Adipocyte (in vitro differentiated cells): ENCODE data around the gene CACNA1I.

Source experiments
- DNase-seq: peaks from one replicate; pipeline ENCODE4 v3.0.0-alpha.2; 2015; ENCODE audit warnings: low read depth
- H3K27me3 ChIP-seq: replicated peaks from 2 replicates; pipeline ENCODE4 v1.7.0; 2013; ENCODE audit warnings: mild to moderate bottlenecking, low read length, moderate library complexity; ENCODE audit not compliant: control insufficient read depth, insufficient read depth
- H3K36me3 ChIP-seq: 2 replicates; pipeline ENCODE4 v1.7.0; 2013; ENCODE audit warnings: low read length, mild to moderate bottlenecking, moderate library complexity; ENCODE audit not compliant: control insufficient read depth, insufficient read depth, severe bottlenecking
- H3K4me1 ChIP-seq: 2 replicates; pipeline ENCODE4 v1.7.0; 2013; ENCODE audit warnings: mild to moderate bottlenecking, low read length, moderate library complexity; ENCODE audit not compliant: control insufficient read depth, insufficient read depth
- H3K4me3 ChIP-seq: 2 replicates; pipeline ENCODE4 v1.7.0; 2013; ENCODE audit warnings: mild to moderate bottlenecking, low read length, moderate library complexity
- H3K9ac ChIP-seq: 2 replicates; pipeline ENCODE4 v1.7.0; 2013; ENCODE audit warnings: mild to moderate bottlenecking, low read length, moderate library complexity
- H3K9me3 ChIP-seq: 2 replicates; pipeline ENCODE4 v1.7.0; 2013; ENCODE audit warnings: mild to moderate bottlenecking, low read length, moderate library complexity; ENCODE audit not compliant: control insufficient read depth

The CACNA1I gene

DNA sequence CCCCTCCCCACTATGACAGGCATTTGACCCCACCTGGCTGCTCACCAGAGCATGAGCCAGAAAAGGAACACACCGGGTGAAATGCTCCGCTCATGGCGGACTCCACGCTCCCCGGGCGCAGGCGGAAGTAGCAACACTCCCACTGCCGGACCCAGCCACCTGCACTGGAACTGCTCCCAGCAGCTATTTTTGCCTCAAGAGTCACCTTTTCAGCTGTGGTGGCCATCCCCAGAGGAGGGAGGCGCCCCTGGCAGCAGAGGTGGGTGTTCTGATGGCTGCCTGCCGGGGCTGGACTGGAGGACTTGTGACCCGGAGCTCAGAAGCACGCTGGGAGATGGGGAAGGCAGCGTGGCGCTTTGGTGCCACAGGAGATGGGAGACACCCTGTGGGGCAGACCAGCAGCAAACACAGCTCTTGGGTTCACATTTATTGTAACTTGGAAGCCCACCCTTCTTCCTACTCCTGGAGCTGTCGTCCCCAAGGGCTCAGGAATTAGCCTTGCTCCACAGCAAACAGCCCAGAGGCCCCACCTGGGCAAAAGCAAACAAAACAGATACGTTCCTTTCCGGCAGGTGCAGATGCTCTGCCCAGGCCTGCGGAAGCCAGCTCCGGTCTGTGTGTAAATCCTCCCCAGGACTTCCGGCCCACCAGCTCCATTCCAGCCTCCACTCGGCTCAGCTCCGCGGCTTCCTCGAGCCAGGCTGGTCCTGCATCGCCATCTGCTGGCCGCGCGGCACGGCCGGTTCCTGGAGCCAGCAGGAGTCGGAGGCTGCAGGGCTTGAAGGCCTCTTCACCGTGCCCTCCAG, 41.7 kb upstream of the CACNA1I start:
- Histone ChIP-seq H3K4me1 (peaks cover 58% of the 10 kb centered on the region), H3K9me3 (no peaks in the 10 kb centered on the region), H3K4me3 (no peak overlapping the region), H3K9ac (peak overlapping the region; percentile 97), H3K36me3 (peaks cover 40% of the 10 kb centered on the region), H3K27me3 (no peaks in the 10 kb centered on the region)
- peak; percentile 97 for DNase-seq

DNA sequence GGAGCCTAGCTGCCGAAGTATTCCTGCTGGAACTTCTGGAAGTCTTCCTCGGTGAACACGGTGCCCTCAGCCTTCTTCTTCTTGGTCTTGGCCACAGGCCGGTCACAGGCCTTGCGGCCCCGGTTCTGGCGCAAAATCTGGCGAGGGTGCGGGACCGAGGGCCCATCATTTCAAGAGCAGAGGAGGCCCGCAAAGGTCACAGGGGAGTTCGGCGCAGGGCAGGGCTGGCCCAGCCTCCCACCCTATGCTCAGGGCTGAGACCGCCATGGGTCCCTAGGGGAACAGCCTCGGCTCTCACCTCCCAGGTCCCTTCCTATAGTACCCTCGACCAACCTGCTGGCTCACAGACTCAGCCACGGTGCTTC, 41.1 kb upstream of the CACNA1I start:
- Histone ChIP-seq H3K36me3 (peaks cover 34% of the 10 kb centered on the region), H3K4me1 (peaks cover 56% of the 10 kb centered on the region), H3K9me3 (no peaks in the 10 kb centered on the region), H3K4me3 (no peak overlapping the region), H3K9ac (peak overlapping the region; percentile 97), H3K27me3 (no peaks in the 10 kb centered on the region)
- no peak for DNase-seq

DNA sequence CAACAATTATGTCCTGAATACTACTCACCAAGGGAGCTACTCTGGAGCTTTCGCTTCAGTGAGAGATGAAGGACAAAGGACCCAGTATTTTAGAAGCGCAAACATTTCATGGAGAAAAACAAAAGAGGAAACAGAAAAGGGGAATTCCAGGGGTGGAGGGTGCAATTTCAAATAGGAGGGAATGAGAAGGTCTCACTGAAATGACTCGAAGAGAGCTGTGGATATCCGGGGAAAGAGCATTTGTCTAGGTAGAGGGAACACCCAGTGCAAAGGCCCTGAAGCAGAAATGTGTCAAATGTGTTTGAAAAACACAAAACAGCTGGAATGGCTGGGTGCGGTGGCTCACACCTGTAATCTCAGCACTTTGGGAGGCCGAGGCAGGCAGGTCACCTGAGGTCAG, 40.4 kb upstream of the CACNA1I start:
- Histone ChIP-seq H3K9ac (peak overlapping the region; percentile 97), H3K27me3 (no peaks in the 10 kb centered on the region), H3K4me1 (peaks cover 52% of the 10 kb centered on the region), H3K36me3 (peaks cover 27% of the 10 kb centered on the region), H3K4me3 (no peak overlapping the region), H3K9me3 (no peaks in the 10 kb centered on the region)
- DNase-seq = no peak

DNA sequence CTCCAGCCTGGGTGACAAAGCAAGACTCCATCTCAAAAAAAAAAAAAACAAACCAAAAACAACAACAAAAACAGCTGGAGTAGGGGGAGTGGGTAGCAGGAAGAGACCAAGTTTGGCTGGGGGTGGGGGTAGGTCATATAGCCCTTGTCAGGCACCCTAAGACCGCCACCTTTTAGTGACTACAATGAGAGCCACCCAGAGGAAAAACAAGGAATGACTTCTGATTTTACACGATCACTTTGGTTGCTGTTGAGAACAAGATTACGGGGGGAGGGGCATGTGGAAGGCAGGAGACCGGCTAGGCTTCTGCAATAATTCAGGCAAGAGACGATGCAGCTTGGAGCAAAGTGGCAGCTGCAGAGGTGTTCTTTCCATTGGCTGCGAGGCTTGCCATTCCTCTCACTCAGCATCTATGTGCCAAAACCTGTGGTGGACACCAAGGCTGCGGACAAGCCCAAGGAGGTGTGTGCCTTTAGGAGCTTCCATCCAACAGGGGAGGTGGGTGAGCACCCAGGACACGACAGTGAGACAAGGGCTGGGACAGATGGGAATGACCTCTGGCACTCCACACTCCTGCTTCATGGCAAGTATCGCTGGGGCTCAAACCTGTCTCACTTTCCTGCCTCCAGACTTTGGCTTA, 39.7 kb upstream of the CACNA1I start:
- peak; percentile 62 for DNase-seq
- peak overlapping the region; percentile 84 for H3K4me3 ChIP-seq
- no peaks in the 10 kb centered on the region for H3K27me3 ChIP-seq
- peak overlapping the region; percentile 97 for H3K9ac ChIP-seq
- peaks cover 27% of the 10 kb centered on the region for H3K36me3 ChIP-seq
- H3K9me3 ChIP-seq = no peaks in the 10 kb centered on the region
- peaks cover 49% of the 10 kb centered on the region for H3K4me1 ChIP-seq

DNA sequence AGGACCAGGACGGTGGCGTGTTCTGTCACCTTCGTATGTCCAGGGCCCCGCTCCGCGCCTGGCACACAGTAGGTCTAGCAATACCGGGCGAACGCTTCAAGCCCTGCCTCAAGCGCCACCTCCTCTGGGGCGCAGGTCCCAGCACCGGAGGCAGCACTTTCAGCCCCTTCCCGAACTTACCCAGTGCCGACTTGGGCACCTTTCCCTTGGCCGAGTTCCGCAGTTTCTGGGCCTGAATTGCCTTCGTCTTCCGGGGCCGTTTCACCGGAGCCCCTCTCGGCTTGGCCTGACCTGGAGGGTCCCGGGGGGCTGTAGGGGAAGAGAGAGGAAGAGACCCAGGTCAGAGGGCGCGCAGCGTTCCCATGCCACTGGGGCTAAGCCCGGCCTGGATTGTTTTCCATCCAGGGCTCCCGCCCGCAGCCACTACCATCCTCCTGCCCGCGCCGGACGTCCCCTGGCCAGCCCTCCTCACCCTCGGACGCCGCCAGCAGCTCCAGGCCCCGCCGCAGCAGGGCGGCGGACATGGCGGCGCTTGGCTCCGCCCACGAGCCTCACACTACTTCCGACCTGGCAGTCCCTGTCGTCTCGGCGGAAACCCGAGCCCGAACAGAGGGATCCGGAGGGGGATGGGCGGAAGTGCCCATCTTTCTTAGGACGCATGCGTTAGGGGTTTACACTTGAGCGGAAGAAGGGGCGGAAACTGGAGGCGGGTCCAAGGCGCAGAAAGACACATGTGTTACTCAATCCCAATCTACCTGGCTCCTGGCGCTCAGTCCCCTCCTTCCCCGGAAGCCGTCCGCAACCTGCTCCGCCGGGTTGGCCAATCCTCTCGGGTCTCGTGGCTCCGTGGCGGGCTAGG, 38.1 kb upstream of the CACNA1I start, which contains the start of gene RPS19BP1:
RPS19BP1 (minus strand) TSS at position 534 of the 859 bp plus-strand sequence; CDS start at position 524, 10 bp downstream.
- Histone ChIP-seq H3K27me3 (peaks cover 7% of the 10 kb centered on the region), H3K9me3 (no peaks in the 10 kb centered on the region), H3K4me3 (peak within 1 kb of the TSS; percentile 84), H3K9ac (peak within 1 kb of the TSS; percentile 97), H3K36me3 (peaks cover 27% of the 10 kb centered on the region), H3K4me1 (peaks cover 49% of the 10 kb centered on the region)
- peak; percentile 99 for DNase-seq

DNA sequence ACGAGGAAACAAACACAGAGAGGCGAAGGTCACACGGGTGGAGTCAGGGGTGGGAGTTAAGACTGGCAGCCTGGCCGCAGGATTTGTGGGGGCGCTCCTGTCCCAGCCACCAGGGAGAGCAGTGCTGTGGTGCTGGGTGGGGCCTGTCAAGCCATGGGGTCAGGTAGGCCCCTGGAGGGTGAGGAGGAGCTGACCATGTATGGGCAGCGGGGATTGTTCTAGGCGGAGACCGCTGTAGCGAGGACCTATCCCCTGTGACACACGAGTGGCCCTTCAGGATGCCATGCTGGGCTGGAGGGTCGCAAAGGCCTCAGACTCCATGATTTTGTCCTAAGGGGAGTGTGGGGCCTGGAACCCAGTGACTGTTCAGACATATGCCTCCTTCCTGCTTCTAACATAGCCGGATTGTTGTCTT, 36.5 kb upstream of the CACNA1I start:
- Histone ChIP-seq H3K9ac (peak overlapping the region; percentile 42), H3K36me3 (peaks cover 12% of the 10 kb centered on the region), H3K4me3 (no peak overlapping the region), H3K9me3 (no peaks in the 10 kb centered on the region), H3K27me3 (peaks cover 7% of the 10 kb centered on the region), H3K4me1 (peaks cover 34% of the 10 kb centered on the region)
- DNase-seq = no peak

DNA sequence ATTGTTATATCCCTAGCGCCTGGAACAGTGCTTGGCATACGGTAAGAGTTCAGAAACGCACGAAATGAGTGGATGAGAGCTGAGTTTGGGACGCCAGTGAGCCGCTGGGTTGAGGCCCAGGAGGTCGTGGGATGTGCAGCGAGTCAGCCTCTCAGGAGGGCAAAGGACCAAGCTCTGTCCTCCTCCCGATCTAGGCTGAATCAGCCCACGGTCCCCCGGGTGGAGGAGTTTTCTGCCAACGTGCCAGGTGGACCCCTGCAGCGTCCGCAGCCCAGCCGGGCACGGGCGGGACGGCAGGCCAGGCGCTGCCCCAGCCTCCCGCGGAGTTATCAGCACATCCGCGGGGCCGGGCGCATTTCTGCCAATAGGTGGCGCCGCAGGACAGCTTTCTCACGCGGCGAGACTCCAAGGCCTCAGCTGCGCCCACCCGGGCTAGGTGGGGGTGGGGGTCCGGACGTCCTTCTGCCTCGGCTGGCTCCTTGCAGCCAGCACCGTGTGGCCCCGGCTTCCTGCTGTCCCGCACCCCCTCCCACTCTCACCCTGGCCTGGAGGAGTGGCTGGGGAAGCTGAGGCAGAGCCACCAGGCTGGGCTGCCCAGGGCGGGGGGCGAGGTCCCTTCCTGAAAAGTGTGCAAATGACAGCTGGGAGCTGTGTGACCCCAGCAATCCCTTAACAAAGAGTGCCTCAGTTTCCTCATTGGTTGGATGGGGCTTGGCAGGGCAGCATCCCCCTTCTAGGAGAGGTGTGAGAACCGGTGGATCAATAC, 35.8 kb upstream of the CACNA1I start:
- peaks cover 10% of the 10 kb centered on the region for H3K27me3 ChIP-seq

DNA sequence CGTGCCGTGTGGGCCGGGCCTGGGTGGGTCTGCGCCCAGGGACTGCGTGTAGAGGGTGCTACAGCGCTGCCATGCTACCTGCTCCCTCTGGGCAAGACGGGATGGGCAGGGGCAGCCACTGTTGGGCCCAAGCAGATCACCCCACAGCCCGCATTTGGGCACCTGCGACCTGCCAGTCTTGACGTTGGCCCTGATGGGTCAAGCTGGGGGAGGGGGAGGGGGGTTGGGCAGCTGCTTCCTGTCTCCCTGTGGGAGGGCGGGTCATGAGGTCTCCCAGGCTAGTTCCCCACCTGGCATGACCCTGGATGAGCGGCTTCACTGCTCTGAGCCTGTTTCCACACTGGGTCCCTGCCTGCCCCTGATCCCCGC, 35.2 kb upstream of the CACNA1I start:
- H3K9me3 ChIP-seq = no peaks in the 10 kb centered on the region

More for the DNA sequence above, 35.8 kb upstream of the CACNA1I start:
- DNase-seq = peak; percentile 91
- Histone ChIP-seq H3K9me3 (no peaks in the 10 kb centered on the region), H3K9ac (peak overlapping the region; percentile 42), H3K4me1 (peaks cover 28% of the 10 kb centered on the region), H3K36me3 (peaks cover 6% of the 10 kb centered on the region), H3K4me3 (no peak overlapping the region)

DNA sequence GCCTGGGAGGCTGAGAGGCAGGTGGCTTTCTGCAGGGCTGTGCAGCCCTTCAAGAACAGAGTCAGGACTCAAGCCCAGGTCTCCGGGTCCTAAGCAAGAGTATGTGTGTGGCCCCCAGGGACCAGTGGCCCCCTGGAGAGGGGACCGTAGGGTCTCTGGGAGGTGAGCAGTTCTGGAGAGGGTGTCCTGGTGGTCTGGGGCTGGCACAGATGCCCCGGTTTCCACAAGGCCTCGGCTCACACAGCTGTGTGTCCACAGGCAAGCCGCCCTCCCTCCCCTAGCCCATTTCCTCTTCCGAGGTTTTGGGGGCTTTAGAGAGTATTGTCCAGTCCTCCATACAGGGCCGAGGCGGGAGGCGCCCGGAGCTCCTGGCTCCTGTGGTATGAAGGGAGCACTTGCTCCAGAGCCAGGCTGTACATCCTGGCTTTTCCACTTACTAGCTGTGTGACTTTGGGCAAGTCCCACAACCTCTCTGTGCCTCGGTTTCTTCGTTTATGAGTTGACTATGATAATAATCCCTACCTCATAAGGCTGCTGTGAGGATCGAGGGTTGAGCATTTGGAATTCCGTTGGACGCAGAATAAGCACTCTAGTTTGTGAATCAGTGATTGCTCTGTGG, 34.6 kb upstream of the CACNA1I start:
- DNase-seq = no peak
- peaks cover 20% of the 10 kb centered on the region for H3K27me3 ChIP-seq
- no peaks in the 10 kb centered on the region for H3K9me3 ChIP-seq
- no peak overlapping the region for H3K4me3 ChIP-seq
- peaks cover 16% of the 10 kb centered on the region for H3K4me1 ChIP-seq
- no peaks in the 10 kb centered on the region for H3K36me3 ChIP-seq
- H3K9ac ChIP-seq = no peak overlapping the region

More for the DNA sequence above, 35.2 kb upstream of the CACNA1I start:
- no peak for DNase-seq
- no peak overlapping the region for H3K4me3 ChIP-seq
- H3K9ac ChIP-seq = no peak overlapping the region
- peaks cover 16% of the 10 kb centered on the region for H3K27me3 ChIP-seq
- H3K4me1 ChIP-seq = peaks cover 22% of the 10 kb centered on the region
- peaks cover under 1% of the 10 kb centered on the region for H3K36me3 ChIP-seq

DNA sequence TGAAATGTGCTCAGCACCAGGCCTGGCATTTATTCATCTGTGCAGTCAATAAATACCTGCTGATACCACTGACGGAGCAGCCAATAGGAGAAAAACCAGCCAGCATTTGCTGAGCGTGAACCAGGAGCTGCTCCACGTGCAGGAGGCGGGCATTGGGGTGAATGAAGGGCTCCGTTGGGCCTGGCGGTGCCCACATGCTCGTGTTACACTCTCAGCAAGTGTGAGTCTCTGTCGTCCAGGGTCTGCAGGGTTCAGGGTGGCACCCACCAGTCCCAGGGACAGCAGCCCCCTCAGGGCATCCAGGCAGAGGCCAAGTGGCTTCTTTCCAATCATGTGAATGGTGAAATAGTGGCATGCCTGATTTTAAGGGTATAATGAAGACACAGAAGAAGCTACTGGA, 33.8 kb upstream of the CACNA1I start:
- DNase-seq = no peak
- peaks cover 9% of the 10 kb centered on the region for H3K4me1 ChIP-seq
- no peaks in the 10 kb centered on the region for H3K36me3 ChIP-seq
- H3K9ac ChIP-seq = no peak overlapping the region
- H3K9me3 ChIP-seq = no peaks in the 10 kb centered on the region
- no peak overlapping the region for H3K4me3 ChIP-seq
- H3K27me3 ChIP-seq = peaks cover 22% of the 10 kb centered on the region
